ENCODE measurements around the gene PTPRD.

Gene PTPRD

DNA sequence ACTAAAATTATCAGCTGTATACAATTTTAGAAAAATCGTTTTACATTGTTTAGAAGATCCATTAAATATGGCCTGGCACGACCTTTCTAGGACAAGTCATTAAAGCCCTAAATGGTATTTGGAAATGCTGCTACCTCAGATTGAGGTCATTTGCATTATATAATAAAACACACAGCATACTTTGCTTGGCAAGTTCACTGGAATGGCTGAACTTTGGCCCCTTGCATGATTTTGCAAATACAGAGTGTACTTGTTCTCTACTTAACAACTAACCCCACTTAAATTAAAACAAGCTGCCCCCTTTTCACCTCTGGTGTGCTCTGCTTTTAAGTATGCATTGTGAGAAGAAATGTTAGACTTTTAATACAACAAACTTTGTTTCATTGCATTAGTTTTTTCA is 860.1 kb downstream of the PTPRD start:
- no peak for DNase-seq (ENCODE audit: low spot score)

DNA sequence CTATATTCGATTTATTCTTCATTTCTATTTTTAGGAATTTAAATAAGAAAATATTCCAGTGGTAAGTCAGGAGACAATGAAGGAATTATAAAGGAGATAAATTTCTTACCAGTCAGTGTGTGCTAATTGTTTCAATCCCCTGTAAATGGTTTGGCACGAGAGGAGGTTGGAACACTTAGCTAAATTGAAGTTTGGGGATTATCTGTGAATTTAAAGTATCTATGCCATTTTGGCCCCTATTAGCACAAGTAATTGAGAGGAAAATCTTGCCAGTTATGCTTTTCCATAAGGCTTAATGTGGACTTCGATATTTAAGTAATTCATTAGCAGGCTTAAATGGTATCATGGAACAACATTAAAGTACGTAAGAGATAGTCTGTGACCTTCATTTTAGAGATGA is 860.8 kb downstream of the PTPRD start:
- no peak for DNase-seq (ENCODE audit: low spot score)

DNA sequence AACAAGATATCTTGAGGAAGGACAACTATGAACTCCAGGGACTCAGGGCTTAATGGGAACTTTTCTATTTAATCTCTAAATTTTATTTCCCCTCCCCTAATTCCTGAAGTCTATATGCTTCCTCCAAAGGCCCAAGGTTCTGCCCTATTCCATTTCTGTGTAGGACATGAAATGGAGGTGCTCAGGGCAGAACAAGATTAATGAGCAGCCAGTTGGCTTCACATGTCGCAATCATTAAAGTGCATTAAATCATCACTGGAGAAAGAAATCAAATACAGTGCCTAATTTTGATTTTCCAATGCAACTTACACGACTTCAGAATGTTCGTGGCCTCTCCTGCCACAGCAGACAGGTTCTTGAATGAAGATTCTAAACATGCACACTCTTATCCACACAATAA is 862.1 kb downstream of the PTPRD start:
- no peak for DNase-seq (ENCODE audit: low spot score)

DNA sequence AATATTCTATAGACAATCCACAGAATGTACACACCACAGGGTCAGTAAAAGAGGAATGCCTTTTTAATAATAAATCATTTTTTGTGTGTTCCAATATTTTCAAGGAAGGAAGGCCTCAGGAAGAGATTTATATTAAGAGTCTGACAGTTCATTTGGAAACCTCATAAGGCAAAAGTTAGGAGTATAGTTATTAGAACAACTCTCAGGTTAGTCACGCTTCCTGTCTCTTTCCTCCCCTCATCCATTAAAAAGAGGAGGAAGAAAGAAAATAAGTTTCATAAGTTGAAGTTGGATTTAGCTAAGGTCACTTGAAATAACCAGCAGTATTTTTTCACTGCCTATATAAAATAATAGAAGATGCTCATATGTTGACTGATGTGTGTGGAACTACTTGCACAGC is 863.2 kb downstream of the PTPRD start:
- DNase-seq (ENCODE audit: low spot score) = no peak

DNA sequence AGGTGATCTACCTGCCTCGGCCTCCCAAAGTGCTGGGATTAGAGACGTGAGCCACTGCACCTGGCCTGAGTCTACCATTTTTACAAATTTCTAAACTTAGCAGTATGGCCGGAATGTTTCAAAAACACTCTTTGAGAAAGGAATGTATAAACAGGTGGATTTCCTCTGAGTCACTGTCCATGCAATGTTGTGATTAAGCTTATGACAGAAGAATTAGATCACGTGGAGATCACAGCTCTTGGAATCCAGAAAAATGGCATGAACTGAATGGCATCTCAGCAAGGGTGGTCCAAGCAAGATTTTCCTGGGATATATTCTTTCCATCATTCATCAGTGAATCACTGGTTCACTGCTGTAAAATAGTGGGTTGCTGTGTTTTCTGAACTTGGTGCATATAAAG is 865.0 kb downstream of the PTPRD start:
- peak; percentile 3 for DNase-seq (ENCODE audit: low spot score)

DNA sequence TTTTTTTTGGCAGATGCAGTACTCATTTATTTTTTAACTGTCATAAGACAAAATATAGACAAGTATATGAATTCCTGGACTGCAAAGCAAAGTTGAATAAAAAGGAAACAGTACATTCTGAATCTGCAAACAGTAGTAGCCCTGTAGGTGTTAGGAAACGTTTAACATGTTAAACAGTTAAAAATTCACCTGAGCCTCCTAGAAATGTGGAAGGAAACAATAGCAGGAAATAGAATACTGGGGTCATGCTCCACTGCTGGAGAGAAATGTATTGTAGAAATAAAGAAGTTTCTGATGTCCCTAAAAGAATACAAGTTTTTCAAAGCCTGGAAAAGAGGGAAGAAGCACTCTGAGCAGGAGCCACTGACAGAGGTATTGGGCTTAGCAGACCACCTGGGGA is 866.0 kb downstream of the PTPRD start:
- no peak for DNase-seq (ENCODE audit: low spot score)

DNA sequence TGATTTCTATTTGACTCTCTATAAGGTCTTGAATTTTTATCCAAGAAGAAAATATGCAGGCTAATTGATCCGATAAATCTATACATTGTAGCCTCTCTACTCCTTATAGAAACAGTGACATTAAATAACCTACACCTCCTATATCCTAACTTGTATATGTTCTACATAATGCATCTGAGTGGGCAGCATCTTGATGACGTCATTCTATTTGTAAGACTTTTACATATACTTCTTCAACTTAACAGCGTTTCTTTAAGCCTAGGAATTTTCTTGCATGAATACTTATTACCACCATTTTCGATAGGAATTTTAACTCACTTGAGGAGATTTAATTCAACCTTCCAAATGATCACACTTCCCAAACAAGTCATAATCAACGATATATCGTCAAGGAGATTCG is 869.0 kb downstream of the PTPRD start:
- no peak for DNase-seq (ENCODE audit: low spot score)

DNA sequence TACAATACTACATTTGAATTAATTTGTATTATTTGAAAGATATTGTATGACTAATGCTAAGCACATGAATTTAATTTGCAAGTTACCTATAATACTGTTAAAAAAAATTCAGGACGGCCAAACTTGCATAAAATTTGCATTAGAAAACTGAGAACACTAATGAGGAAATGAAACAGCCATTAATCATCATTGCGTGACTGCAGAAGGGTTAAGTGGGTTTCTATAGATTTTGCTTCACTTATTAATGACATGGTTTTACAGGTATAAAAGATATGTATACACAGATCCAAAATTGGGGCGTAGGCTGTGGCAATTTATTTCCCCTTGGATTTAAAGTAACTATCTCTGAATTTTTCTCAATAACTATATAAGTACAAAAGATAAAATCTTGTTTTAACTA is 882.6 kb downstream of the PTPRD start:
- DNase-seq (ENCODE audit: low spot score) = no peak

DNA sequence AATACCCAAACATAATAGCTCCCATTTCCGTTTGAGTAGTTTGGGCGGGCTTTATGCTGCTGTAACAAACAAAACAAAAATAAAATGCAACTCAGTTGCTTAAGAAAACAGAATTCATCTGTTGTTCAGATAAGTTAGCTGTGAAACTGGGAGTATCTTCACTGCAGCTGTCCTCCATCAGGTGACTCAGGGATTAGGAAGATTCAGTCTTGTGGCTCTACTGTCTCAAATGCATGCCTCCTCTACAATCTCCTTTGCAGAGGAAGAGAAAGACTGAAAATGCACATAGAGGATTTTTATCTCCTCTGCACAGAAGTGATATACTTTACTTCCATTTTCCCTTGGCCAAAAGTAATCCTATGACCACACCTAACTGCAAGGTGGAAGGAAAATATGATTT is 883.7 kb downstream of the PTPRD start:
- no peak for DNase-seq (ENCODE audit: low spot score)

DNA sequence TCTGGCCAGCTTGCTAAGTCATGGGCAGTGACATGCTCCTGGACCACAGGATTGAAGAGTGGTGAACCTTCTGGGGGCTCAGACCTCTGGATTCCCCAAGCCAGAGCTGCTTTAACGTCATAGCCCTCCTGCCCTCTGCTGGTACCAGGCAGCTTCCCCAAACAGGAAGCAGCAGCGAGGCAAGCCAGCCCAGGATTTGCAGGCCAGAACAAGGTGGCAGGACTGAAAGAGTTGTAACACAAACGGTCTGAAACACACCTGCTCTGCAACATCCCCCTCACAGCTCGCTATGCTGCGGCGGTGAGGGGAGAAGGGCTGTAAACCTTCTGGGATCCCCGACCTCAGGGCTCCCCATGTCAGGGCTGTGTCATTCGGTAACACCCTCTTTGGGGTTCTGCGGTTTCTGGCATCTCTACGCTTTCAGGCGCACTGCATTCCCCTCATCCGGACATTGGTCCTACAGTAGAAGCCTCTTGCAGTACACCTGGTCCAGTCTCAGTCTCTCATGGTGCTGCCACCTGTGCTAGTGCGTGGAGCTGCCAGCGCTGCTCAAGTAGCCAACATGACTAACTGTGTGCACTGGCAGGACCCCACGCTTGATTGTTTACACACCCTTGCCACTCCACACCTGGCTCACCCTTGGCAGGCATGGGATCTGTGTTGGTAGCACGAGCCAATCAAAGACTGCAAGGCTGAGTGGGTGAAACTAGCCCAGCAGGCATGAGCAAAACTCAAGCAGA is 893.3 kb downstream of the PTPRD start:
- DNase-seq (ENCODE audit: low spot score) = no peak

DNA sequence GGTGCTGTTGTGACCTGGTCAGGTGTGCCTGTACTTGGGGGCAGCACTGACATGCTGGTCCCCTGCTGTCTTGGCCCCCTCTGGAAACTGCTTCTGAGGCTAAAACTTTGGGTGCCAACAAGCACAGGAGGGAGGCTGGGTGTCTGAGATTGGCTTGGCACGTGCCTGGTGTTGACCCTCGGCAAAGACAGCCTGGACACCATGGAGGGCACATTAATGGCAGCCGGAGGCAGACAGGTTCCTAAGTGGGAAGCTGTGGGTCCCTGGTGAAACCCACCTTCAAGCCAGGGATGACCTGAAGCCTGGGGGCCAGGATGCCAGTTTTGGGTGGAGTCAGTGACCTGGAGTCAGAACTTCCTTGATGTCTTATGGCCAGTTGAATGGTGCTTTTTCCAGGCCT is 894.1 kb downstream of the PTPRD start:
- DNase-seq (ENCODE audit: low spot score) = no peak

DNA sequence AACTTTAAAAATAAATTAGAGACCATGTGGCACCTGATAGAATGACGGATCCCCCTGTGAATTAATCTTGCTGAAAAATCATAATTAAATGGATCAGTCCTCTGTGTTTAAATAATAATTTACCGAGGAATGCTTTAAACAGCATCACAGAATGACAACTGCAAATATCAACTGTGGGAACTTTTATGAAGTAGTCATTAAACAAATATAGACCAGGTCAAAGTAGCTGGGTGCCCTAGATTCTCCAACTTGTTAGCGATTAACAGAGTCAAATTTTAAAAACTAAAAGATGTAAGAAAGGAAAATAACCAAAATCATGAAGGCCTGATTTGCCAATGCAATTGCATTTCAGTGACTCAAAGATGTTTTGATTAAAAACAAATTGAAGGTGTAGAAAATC is 933.4 kb downstream of the PTPRD start:
- no peak for DNase-seq (ENCODE audit: low spot score)

DNA sequence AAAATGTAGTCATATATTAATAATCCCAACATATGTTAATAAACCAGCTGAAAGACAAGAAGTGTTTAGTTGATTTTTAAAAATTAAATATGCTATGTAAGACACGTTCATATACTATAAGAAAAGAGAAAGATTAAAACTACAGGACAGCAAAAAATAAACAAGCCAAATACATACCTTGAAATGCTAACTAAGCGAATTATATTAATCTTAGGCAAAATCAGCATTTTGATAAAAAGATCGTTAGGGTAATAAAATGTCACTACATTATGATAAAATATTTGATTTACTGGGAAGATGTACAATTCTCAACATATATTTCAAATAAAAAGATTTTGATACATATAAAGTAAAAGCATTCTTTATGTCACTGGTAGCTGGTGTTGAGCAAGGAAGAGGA is 938.3 kb downstream of the PTPRD start:
- DNase-seq (ENCODE audit: low spot score) = no peak

DNA sequence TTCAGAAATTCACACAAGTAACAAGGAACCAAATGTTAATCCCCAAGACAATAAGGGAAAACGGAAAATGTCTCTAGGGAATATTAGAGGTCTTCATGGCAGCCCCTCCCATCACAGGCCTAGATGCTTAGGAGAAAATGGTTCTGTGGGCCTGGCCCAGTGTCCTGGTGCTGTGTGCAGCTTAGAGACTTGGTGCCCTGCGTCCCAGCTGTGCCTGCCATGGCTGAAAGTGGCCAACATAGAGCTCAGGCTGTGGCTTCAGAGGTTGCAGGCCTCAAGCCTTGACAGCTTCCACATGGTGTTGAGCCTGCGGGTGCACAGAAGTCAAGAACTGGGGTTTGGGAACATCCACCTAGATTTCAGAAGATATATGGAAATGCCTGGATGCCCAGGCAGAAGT is 942.3 kb downstream of the PTPRD start:
- DNase-seq (ENCODE audit: low spot score) = no peak

DNA sequence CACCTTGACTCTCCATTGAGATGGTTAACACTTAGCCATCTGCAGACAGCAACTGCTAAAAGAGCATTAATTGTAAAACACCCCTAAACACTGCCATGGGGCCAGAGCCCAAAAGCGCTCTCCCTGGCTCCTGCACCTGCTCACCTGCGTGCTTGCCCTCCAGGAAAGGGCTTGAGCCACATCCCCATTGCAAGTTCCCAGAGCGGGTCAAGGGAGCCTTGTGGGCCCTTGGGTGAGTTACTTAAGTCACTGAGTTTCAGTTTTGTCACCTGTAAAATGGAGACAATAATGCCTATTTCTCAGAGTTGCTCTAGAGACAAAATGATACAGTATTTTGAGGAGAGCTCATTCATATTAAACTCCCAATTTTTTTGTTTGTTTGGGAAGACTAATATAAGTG is 967.8 kb downstream of the PTPRD start:
- DNase-seq (ENCODE audit: low spot score) = no peak

DNA sequence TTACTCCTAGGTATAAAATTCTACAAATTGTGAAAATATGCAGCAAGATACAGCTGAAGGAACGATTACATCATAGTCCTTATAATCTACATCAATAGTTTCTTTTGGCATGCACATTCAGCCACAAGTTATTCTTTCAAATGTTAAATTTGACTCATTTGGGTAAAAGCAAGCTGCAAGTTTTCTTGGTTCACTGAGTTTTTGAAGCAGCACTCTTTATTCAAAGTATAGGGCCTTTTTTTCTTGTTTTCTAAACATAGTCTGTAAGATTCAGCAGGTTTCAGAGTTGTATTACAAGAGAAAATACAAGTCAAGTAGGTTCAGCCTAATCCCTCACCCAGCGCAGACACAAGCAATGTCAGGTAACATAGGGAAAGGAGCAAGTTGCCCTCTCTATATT is 981.5 kb downstream of the PTPRD start:
- no peak for DNase-seq (ENCODE audit: low spot score)

DNA sequence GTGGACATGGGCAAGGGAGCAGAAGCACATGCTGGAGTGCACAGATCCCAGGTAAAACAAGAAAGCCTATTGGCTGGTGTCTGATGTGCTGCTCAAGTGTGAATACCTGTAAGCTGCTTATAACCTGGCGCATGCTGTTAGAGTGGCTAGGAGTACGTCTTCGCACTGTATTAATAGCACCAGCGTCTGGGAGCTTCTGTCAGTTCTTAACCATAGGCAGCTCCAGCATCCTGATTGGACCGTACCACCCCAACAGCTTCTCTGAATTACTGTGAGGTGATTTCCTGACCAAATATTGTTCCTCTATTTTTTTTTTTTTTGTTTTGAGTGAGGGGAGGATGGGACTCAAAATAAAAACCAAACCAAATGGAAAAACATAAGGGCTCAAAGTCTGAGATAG is 987.6 kb downstream of the PTPRD start:
- DNase-seq (ENCODE audit: low spot score) = no peak

DNA sequence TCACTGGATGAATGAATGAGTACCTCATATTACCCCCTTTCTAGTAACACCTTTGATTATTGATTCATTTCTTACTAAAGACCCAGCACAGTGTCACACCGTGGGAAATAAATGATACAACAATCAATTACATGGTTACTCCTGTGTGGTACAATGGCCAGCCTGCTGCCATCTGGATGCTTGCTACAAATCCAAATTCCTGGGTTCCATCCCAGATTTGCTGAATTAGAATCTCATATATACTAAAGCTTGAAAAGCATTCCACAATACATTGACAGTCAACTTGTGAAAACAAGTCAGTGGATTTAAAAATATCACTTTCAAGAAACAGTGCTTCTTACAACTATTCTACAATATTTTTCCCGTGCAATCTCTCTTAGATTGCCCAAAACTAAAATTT is 989.3 kb downstream of the PTPRD start:
- no peak for DNase-seq (ENCODE audit: low spot score)

DNA sequence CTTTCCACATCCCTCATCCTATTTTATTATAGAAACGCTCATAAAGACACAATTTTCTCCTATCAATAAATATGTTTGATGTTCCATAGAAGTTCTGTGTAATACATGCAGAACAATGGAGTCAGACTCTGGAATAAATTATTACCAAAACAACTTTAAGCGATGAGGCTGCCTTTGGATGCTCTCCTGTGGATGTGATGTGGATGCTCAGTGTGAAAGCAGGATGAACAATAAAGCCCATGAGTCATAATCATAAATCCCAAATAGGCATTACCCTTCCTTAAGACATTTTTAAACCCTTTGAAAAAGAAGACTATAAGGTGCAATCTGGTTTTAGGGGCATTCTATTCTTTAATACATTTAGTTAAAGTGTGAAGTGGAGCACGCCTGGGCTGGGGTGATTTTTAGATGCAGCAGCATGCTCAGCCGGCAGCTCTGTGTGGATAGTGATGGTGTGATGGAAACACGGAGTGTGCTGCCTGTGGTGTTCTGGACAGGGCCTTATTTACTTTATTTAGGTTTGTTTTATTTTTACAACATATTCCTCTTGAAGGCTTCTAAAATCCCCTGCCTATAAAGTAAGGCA is 991.4 kb downstream of the PTPRD start:
- DNase-seq (ENCODE audit: low spot score) = no peak

DNA sequence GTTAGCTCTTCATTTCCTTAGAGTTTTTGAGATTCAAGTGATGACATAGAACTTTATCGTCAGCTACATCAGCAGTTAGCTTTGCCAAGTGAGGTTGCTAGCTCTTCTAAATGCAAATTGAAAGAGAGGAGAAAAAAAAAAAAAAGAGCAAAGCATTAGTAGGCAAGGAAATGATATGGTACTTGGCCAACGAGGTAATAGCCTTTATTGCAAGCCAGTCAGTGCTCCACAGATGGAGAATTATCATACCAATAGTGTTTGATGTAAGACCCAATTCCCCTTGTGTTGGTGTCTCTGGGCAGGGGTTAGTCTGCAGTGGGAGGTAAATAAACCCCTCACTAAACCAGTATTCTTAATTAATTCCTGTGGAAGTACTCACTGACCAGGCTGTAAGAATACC is 992.1 kb downstream of the PTPRD start:
- no peak for DNase-seq (ENCODE audit: low spot score)

DNA sequence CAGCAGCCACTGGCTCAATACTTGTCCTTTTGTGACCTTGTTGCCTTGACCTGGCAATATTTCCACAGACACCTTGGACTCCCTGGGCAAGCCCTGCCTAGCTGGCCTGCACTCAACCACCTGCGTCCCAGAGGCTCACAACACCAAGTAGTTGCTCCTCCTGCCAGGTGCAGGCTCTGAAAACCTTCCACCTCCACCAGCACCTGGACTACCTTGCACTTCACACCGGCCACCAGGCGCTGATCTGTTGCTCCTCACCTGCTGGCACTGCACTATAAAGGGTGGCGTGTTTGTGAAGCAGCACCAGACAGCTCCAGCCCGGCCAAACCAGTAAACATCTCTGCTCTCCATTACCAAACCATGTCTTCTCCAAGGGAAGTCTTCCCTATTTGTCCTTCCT is 997.7 kb downstream of the PTPRD start:
- no peak for DNase-seq (ENCODE audit: low spot score)

DNA sequence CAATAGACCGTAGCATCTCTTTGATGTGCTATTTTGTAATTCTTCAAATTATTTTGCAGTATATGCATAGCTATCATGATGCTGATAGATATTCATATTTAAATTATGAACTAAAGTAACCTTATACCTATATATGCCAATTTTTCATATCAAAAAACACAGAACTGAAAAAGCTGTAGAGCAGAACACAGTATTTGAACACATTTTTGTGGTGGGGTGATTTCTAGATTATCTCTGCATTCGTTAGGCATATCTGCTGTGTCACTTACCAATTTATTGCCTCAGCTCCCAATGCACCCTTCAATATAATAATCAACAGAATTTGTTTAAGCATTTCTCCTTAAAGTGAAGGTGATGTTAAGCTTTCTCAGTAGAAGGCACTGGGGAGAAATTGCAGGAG is 998.2 kb downstream of the PTPRD start:
- DNase-seq (ENCODE audit: low spot score) = no peak

DNA sequence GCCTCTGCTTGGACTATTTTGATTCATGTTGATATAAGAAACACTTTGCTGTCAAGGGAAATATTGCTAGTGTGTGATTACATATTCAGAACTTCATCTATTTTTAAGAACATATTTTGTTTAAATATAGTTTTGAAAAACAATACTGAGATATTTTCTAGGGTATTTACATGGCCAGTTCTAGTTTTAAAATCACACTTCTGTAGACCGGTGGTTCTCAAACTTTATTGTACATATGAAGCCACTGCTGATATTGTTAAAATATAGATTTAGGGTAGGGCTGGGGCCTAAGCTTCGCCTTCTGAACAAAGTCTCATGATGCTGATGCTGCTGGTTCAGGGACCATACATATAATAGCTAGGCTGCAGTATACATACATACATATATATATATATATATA is 1000.0 kb downstream of the PTPRD start:
- DNase-seq (ENCODE audit: low spot score) = no peak

DNA sequence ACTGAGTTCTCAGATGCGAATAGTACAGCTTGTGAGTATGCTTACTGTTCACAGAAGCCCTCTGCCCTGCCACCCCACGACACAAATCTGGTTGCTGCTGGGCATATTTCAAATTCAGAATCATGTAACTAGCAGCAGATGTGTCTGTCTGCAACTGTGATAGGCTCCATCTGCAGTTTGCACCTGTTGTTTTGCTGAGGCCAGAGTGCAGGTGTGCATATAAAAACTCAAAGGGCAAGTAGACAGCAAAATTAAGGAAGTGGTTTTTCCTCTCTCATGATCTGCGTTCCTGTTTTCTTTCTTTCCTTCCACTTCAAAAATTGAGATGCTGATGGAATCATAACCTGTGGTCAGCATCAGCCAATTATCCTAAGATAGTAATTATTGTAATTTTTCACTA is 1000.5 kb downstream of the PTPRD start:
- DNase-seq (ENCODE audit: low spot score) = no peak
